Stimulated activated CD4-positive, alpha-beta T cell treated with anti-CD3 and anti-CD28 coated beads, Interleukin-15, amount 100 ng/mL, for 1 hour (primary cell): Measurements from ENCODE around the gene TRPM8.
"Not testable (repeated sequence)": the region's sequence is repeated elsewhere in the genome, so short reads cannot be mapped to it uniquely, and the experiment has no call there.

Source experiments
- DNase-seq, 2 donors: peaks; one replicate each; pipeline ENCODE4 v3.0.0-alpha.2; 2020; ENCODE audit warnings: low read depth in 1 of 2, low spot score in 1 of 2

Gene TRPM8

GRCh38 chr2:233917116-233917515 lies at the start of gene TRPM8:
TRPM8 (plus strand) TSS chr2:233917373; CDS start chr2:233926538, 9,165 bp downstream.
- no peak for DNase-seq

GRCh38 chr2:233867993-233868532 lies 49.1 kb upstream of the TRPM8 start, which contains the start of gene MSL3B:
MSL3B (minus strand) TSS chr2:233868386.
- DNase-seq, result peak; percentile 10 to 46

GRCh38 chr2:233871432-233871831 lies 45.7 kb upstream of the TRPM8 start:
- DNase-seq, result no peak

GRCh38 chr2:233872125-233872524 lies 45.0 kb upstream of the TRPM8 start:
- not testable (repeated sequence) for DNase-seq

- DNase-seq, result no peak
These were observed 34.8 kb upstream of the TRPM8 start for GRCh38 chr2:233882353-233882752.

GRCh38 chr2:233892793-233893192 lies 24.4 kb upstream of the TRPM8 start:
- no peak for DNase-seq

GRCh38 chr2:233896253-233896652 lies 20.9 kb upstream of the TRPM8 start:
- DNase-seq, result not testable (repeated sequence)

GRCh38 chr2:233901367-233901766 lies 15.8 kb upstream of the TRPM8 start:
- DNase-seq, result no peak

GRCh38 chr2:233901884-233902283 lies 15.3 kb upstream of the TRPM8 start:
- no peak for DNase-seq

- no peak for DNase-seq
These were observed 11.2 kb upstream of the TRPM8 start for GRCh38 chr2:233905945-233906344.

GRCh38 chr2:233907627-233908026 lies 9.5 kb upstream of the TRPM8 start:
- no peak for DNase-seq

- DNase-seq, result no peak
These were observed 4.3 kb upstream of the TRPM8 start for GRCh38 chr2:233912691-233913423.

GRCh38 chr2:233915128-233915527 lies 2.0 kb upstream of the TRPM8 start:
- no peak for DNase-seq

GRCh38 chr2:233919319-233919718 lies 2.1 kb downstream of the TRPM8 start:
- DNase-seq, result no peak

GRCh38 chr2:233919938-233920337 lies 2.8 kb downstream of the TRPM8 start:
- no peak for DNase-seq

GRCh38 chr2:233922471-233922870 lies 5.3 kb downstream of the TRPM8 start:
- no peak for DNase-seq

GRCh38 chr2:233925402-233925801 lies 8.2 kb downstream of the TRPM8 start:
- DNase-seq, result no peak

- DNase-seq, result no peak
These were observed 9.6 kb downstream of the TRPM8 start for GRCh38 chr2:233926806-233927205.

- DNase-seq, result no peak
These were observed 11.6 kb downstream of the TRPM8 start for GRCh38 chr2:233928594-233929351.

GRCh38 chr2:233929352-233930022 lies 12.3 kb downstream of the TRPM8 start:
- no peak for DNase-seq

- no peak for DNase-seq
These were observed 17.4 kb downstream of the TRPM8 start for GRCh38 chr2:233934524-233934923.

- DNase-seq, result no peak
These were observed 18.3 kb downstream of the TRPM8 start for GRCh38 chr2:233935426-233935825.
